ENCODE results near the gene HAPLN3. TPM values are rescaled to one million over a fixed set of nuclear protein-coding genes. Genes with fewer than 3 reads are reported as not detected.

Gene HAPLN3
- total and polyA plus RNA-seq, 2 of the 4 experiments (the other 2 are of a cell fraction) = 5.9 to 28.6 TPM

DNA sequence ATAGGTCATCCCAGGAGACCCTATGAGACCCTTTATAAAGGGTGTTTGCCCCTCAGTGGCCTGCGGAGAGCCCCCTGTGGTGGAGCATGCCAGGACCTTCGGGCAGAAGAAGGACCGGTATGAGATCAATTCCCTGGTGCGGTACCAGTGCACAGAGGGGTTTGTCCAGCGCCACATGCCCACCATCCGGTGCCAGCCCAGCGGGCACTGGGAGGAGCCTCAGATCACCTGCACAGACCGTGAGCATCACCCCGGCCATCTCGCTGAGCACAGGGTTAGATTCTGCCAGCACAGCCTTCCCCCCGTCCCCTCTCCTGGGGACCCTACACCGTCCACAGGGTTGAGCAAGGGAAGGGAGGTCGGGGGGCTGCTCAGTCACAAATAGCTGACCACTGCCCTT lies 21.6 kb downstream of the HAPLN3 start:
- Histone ChIP-seq H2BK15ac (ENCODE audit: low read depth, low read length) (no peak overlapping the region), H2AK9ac (replicated peaks; ENCODE audit: low read depth, low read length, poor library complexity) (no peak overlapping the region), H3K4me2 (ENCODE audit: low read depth, low read length) (no peak overlapping the region), H2AK5ac (ENCODE audit: low read depth, low read length) (no peak overlapping the region), H2BK20ac (ENCODE audit: low read depth, low read length) (no peak overlapping the region), H3K27me3 (ENCODE audit: control insufficient read depth, insufficient read depth, low read length) (peaks cover 20% of the 10 kb centered on the region), H3K9me1 (ENCODE audit: insufficient read depth, low read length) (no peaks in the 10 kb centered on the region), H3K9ac (ENCODE audit: low read depth, low read length) (no peak overlapping the region), H3K9me3 (ENCODE audit: control insufficient read depth, insufficient read depth, low read length) (no peaks in the 10 kb centered on the region), H4K5ac (ENCODE audit: low read depth, low read length) (no peak overlapping the region), H4K8ac (ENCODE audit: low read depth in 2 of 2, low read length in 2 of 2) (no peak overlapping the region), H3K18ac (ENCODE audit: low read depth, low read length) (no peak overlapping the region), H4K20me1 (ENCODE audit: insufficient read depth, low read length) (no peaks in the 10 kb centered on the region), H3K4ac (ENCODE audit: low read depth, low read length) (no peak overlapping the region), H3K4me3 (ENCODE audit: insufficient read depth, low read depth, low read length) (no peak overlapping the region), H3K4me1 (ENCODE audit: control insufficient read depth, insufficient read depth, low read length) (no peaks in the 10 kb centered on the region), H3K14ac (replicated peaks; ENCODE audit: low read depth, low read length) (no peak overlapping the region), H4K91ac (ENCODE audit: insufficient read depth, low read depth, low read length) (no peak overlapping the region), H3K23ac (ENCODE audit: low read depth, low read length) (no peak overlapping the region), H2BK120ac (ENCODE audit: low read depth, low read length) (no peak overlapping the region), H3K27ac (ENCODE audit: insufficient read depth, low read length) (no peak overlapping the region), H3K79me1 (ENCODE audit: low read depth in 1 of 2, low read length in 2 of 2) (no peaks in the 10 kb centered on the region), H3K56ac (ENCODE audit: extremely low read depth, insufficient read depth, low read length) (no peak overlapping the region), H3K36me3 (ENCODE audit: control insufficient read depth, insufficient read depth, low read length) (peaks cover 12% of the 10 kb centered on the region), H2AFZ (replicated peaks; ENCODE audit: low read length, poor library complexity) (no peak overlapping the region), H2BK5ac (ENCODE audit: low read depth, low read length, poor library complexity, severe bottlenecking) (no peak overlapping the region)
- dilution Hi-C loops (cut with HindIII; ENCODE audit: low sequenced_read_pairs, unreplicated experiment) (no loop called here), intact Hi-C loops (cut with micrococcal nuclease) (no loop called here), in situ Hi-C loops (cut with MboI; ENCODE audit: low sequenced_read_pairs) (no loop called here)
- POLR2A ChIA-PET (ENCODE audit: unreplicated experiment) = no interaction called here
- BruUV-seq (replicated peaks) = no TSS peak
- no peak for TF ChIP-seq RCOR1 (IDR thresholded peaks at IDR 0.05; ENCODE audit: insufficient replicate concordance, low read length)
- no peak for TF ChIP-seq MAFK (IDR thresholded peaks at IDR 0.05; ENCODE audit: low read depth, low read length)
- TF ChIP-seq USF2 (IDR thresholded peaks at IDR 0.05; ENCODE audit: low read depth, low read length) = no peak
- no peak for TF ChIP-seq FOS (IDR thresholded peaks at IDR 0.05; ENCODE audit: low read depth, low read length)
- no peak for TF ChIP-seq RAD21 (IDR thresholded peaks at IDR 0.05; ENCODE audit: low read length)
- no peak for TF ChIP-seq MAZ (IDR thresholded peaks at IDR 0.05; ENCODE audit: borderline replicate concordance, low read depth, low read length)
- TF ChIP-seq CTCF (conservative IDR thresholded peaks at IDR 0.05; ENCODE audit: low read depth, low read length) = no peak
- TF ChIP-seq POLR2A (IDR thresholded peaks at IDR 0.05; ENCODE audit: low read depth, low read length) = no peak
- TF ChIP-seq SMC3 (IDR thresholded peaks at IDR 0.05; ENCODE audit: low read depth, low read length) = no peak
- no peak for TF ChIP-seq MXI1 (IDR thresholded peaks at IDR 0.05; ENCODE audit: borderline replicate concordance, low read depth, low read length)
- no peak for TF ChIP-seq BHLHE40 (IDR thresholded peaks at IDR 0.05; ENCODE audit: low read depth, low read length)
- TF ChIP-seq CEBPB (IDR thresholded peaks at IDR 0.05; ENCODE audit: low read depth, low read length) = no peak
- no peak for DNase-seq
- ATAC-seq (ENCODE audit: low read depth) = no peak
- CTCF ChIA-PET = no interaction called here
- 89% methylated on average over 7 of the region's 13 CpGs; no CpG with 5 or more reads in 1 of the 2 experiments for WGBS, 2 experiments (ENCODE audit: extremely low coverage in 2 of 2, insufficient read length in 1 of 2)

Measured in IMR-90 (cell line).